GM11168 (cell line): Measurements from ENCODE around the gene LRP4.

Source experiments
- in situ Hi-C: fragments of 300-500 bp; cut with MboI; formaldehyde crosslinking; loops from one replicate; pipeline ENCODE4 v1.12.0; 2022; ENCODE audit warnings: low sequenced_read_pairs; ENCODE audit not compliant: unreplicated experiment

The LRP4 gene

GRCh38 chr11:46857666-46858065 lies 60.7 kb downstream of the LRP4 start:
- in situ Hi-C loops: no loop called here

GRCh38 chr11:46856605-46857343 lies 61.6 kb downstream of the LRP4 start:
- in situ Hi-C loops: no loop called here

GRCh38 chr11:46855863-46856262 lies 62.5 kb downstream of the LRP4 start:
- in situ Hi-C loops: no loop called here

- in situ Hi-C loops: no loop called here
Measured at GRCh38 chr11:46855167-46855566, 63.2 kb downstream of the LRP4 start.

GRCh38 chr11:46850829-46851380 lies 67.4 kb downstream of the LRP4 start:
- in situ Hi-C loops: no loop called here

GRCh38 chr11:46849631-46850030 lies 68.7 kb downstream of the LRP4 start:
- in situ Hi-C loops: no loop called here

GRCh38 chr11:46846510-46846830 lies 71.9 kb downstream of the LRP4 start:
- in situ Hi-C loops: no loop called here

GRCh38 chr11:46845740-46846509 lies 72.4 kb downstream of the LRP4 start, which contains the start of gene CKAP5:
Gene CKAP5, minus strand, starts transcription at chr11:46846280. Its CDS starts 25,049 bp downstream, at chr11:46821231.
- in situ Hi-C loops: no loop called here

- in situ Hi-C loops: no loop called here
Measured at GRCh38 chr11:46845440-46845739, 73.0 kb downstream of the LRP4 start.

GRCh38 chr11:46840116-46840515 lies 78.2 kb downstream of the LRP4 start:
- in situ Hi-C loops: no loop called here

GRCh38 chr11:46838501-46838900 lies 79.8 kb downstream of the LRP4 start:
- in situ Hi-C loops: no loop called here

- in situ Hi-C loops: no loop called here
Measured at GRCh38 chr11:46837860-46838259, 80.5 kb downstream of the LRP4 start.

GRCh38 chr11:46836870-46837269 lies 81.5 kb downstream of the LRP4 start:
- in situ Hi-C loops: no loop called here

GRCh38 chr11:46836431-46836830 lies 81.9 kb downstream of the LRP4 start:
- in situ Hi-C loops: no loop called here

GRCh38 chr11:46835897-46836296 lies 82.5 kb downstream of the LRP4 start:
- in situ Hi-C loops: no loop called here

GRCh38 chr11:46834821-46835220 lies 83.5 kb downstream of the LRP4 start:
- in situ Hi-C loops: no loop called here

- in situ Hi-C loops: no loop called here
Measured at GRCh38 chr11:46832511-46833214, 85.7 kb downstream of the LRP4 start.

GRCh38 chr11:46827995-46828394 lies 90.4 kb downstream of the LRP4 start:
- in situ Hi-C loops: no loop called here

GRCh38 chr11:46826310-46827044 lies 91.9 kb downstream of the LRP4 start:
- in situ Hi-C loops: no loop called here

GRCh38 chr11:46808799-46809431 lies 109.4 kb downstream of the LRP4 start:
- in situ Hi-C loops: no loop called here
